Posterior cingulate gyrus (tissue), 11 donors: ENCODE results near the gene ZSWIM9.
"Not testable (repeated sequence)": the region's sequence is repeated elsewhere in the genome, so short reads cannot be mapped to it uniquely, and the experiment has no call there.

Source experiments
- DNase-seq, 10 donors: peaks; one replicate each; pipeline versions ENCODE4 v3.0.0 to v3.0.0-alpha.2; 2020 to 2021; ENCODE audit warnings: mixed read lengths in 3 of 10
- intact Hi-C: fragments of 100-400 bp; cut with DNase I; formaldehyde crosslinking; loops from one replicate; pipeline ENCODE4 v1.15.1; 2023

The ZSWIM9 gene

DNA sequence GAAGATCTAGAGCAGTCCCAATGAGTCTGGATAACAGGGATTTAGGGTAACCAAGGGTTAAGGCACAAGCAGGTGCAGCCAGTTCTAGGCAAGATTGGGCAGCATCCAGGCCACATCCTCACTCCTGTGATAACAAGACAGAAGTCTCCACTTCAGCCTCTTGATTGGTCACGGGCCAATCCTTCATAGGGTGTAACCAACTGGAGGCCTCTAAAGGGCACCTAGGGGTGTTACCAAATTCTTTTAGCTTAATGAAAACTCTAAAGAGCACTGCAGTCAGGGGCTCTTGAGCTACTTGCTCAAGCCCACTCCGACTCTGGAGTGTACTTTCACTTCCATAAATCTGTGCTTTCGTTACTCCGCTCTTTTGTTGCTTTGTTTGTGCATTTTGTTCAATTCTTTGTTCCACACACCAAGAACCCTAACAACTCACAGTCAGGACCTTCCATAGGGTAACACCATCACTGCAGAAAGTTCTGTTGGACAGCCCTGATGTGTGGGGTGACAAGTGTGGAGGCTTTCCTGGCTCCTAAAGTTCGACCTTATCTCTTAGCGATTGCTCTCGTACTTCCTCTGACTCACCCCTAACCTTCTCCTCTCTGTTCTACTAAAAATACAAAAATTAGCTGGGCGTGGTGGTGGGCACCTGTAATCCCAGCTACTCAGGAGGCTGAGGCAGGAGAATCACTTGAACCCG lies 36.1 kb downstream of the ZSWIM9 start:
- intact Hi-C loops = loop anchor here (10.0 kb wide), 1 partner anchor 48 kb away; the partner anchor contains the start of gene CARD8
- no peak for DNase-seq

DNA sequence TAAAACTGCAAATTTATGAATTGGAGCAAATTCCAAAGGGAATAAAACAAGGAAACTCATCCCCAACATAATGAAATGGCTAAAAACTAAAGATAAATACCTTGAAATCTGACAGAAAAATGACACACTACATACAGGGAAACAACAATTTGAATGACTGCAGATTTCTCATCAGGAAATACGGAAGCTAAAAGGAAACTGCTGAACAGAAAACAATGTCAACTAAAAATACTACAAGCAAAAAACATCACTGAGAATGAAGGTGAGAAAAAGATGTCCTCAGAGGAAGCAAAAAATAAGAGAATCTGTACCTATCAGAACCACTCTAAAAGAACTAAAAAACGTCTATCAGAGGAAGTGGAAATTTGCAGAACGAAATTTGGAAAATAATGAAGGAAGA lies 39.5 kb downstream of the ZSWIM9 start:
- intact Hi-C loops = no loop called here
- no peak for DNase-seq

DNA sequence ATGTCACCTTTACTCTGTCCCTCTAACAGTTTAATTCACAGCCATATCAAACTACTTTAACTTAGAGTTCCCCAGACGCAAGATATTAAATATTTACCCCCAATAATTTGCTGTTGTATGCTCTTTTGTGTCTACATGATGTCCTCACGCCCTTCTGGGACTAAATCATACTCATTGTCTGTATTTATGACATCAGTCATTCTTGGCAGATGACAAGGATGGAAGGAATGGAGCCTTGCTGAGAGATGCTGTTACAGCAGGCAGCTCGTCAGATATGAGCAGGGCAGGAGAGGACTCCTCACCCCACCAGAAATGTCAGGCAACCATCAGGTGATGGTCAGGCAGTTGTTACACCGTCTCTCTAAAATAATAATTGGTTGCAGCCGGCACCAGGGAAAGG lies 43.5 kb downstream of the ZSWIM9 start:
- intact Hi-C loops = no loop called here
- no peak for DNase-seq

DNA sequence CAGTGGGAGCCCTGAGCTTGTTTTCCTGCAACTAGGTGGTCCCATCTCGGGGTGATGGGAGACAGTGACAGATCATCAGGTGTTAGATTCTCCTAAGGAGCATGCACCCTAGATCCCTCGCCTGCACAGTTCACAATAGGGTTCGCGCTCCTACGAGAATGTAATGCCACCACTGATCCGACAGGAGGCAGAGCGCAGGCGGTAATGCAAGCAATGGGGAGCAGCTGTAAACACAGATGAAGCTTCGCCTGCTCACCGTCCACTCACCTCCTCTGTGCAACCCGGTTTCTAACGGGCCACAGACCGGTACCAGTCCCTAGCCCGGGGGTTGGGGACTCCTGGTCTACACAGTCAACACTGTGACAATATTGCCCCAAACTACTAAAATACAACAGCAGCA lies 46.5 kb downstream of the ZSWIM9 start:
- intact Hi-C loops = no loop called here
- no peak for DNase-seq

DNA sequence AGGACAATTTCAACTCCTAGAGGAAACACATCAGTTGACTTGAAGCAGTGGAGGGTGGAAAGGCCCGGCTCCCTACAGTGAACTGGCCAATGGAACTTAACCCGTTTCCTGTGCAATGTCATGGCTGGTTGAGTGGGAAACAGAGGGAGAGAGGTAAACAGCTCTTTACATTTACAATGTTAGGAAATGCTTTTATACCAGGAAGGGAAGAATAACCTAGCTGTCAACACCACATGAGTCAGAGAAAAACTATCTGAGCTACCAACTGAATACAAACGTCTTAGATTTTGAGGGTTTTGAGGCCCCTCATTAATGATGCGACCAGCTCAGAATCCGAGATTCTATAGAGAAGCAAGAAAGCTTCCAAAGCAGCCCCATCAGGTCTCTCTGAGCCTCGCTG lies 48.5 kb downstream of the ZSWIM9 start:
- intact Hi-C loops = no loop called here
- DNase-seq = no peak

DNA sequence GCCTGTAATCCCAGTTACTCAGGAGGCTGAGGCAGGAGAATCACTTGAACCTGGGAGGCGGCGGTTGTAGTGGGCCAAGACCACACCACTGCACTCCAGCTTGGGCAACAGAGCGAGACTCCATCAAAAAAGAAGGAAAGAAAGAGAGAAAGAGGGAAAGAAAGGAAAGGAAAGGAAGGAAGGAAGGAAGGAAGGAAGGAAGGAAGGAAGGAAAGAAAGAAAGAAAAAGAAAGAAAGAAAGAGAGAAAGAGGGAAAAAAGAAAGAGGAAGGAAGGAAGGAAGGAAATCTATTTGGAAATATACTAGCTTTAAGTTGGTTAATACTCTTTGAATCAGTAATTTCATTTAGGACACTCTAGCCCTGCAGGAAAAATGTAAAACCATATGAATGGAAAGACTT lies 50.3 kb downstream of the ZSWIM9 start:
- DNase-seq, intact Hi-C loops: not testable (repeated sequence)

DNA sequence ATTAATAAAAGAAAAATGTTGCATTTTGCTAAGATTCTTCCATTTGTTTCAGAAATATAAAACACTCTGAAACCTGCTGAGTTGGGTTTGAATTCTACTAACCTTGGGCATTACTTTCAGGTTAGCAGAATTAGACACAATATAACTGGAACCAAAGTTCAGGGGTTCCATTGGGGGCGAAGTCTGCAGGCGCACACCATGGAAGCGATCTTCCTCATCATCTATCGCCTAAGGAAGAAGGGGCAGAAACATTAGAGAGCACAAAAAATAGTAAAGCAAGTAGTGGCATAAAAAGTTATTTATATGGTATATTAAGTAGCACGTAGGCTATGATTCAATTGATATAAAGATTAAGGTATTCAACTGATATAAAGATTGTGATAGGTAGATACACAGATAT lies 51.1 kb downstream of the ZSWIM9 start:
- intact Hi-C loops = no loop called here
- DNase-seq = no peak

DNA sequence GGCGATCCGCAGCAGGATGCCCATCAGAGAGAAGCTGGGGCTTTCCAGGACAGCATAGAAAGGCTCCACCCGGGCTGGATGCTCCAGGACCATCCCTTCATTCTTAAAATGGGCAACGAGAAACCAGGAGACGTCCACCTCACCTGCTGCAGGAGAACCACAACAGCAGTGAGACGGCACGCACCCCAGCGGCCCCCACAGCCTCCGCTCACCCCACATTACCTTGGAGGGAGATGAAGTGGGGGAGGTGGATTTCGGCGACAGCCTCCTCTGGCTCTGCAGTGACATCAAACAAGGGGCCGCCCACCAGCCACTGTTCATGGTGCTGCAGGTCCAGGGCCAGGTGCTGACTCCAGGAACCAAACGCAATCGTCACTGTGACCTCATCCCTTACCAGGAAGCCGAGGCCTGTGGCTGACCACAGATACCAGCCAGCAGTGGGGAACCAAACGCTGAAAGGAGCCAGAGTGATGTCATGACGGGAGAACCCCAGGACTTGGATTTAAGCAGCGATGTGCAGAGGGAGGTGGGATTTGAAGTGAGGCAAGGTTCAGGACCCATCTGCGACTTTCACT lies 60.2 kb downstream of the ZSWIM9 start:
- intact Hi-C loops = no loop called here
- no peak for DNase-seq

DNA sequence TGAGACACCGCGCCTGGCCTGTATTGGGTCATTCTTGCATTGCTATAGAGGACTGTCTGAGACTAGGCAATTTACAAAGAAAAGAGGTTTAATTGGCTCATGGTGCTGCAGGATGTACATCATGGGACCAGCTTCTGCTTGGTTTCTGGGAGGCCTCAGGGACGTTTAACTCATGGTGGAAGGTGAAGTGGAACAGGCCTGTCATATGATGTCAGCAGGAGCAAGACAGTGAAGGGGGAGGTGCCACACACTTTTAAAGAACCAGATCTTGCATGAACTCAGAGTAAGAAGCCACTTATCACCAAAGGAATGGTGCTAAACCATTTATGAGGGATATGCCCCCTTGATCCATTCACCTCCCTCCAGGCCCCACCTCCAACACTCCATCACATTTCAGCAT lies 66.6 kb downstream of the ZSWIM9 start:
- no peak for DNase-seq
- intact Hi-C loops = no loop called here

DNA sequence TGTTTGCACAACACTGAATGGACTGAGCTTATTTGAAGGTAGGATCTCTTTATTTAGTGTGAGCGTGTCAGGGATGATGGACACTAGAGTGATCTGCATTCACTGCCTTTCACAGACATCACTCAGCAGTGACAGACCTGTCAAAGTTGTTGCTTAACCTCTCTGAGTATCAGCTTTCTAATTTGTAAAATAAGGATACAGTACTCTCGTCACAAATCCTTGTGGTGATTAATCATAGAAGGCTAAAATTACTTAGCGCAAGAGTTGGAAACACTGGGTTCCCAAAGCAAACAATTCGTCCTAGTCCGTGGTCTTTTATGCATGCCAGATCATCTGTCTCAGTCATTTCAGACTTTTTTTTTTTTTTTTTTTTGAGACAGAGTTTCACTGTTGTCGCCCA lies 68.6 kb downstream of the ZSWIM9 start:
- DNase-seq = no peak
- intact Hi-C loops = no loop called here

DNA sequence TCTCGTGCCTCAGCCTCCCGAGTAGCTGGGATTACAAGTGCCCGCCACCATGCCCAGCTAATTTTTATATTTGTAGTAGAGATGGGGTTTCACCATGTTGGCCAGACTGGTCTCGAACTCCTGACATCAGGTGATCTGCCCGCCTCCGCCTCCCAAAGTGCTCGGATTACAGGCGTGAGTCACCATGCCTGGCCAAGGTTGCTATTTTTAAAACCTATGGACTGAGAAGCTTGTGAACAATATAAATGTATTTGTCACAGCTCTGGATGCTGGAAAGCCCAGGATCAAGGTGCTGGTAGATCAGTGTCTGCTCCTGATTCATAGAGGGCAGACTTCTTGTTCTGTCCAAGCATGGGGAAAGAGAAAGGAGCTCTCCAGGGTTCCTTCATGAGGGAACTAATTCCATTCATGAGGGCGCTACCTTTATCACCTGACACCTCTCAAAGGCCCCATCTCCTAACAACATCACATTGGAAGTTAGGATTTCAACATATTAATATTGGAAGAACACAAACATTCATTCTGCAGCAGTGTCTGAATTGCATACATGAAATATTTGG lies 69.2 kb downstream of the ZSWIM9 start:
- intact Hi-C loops = no loop called here
- DNase-seq = no peak

DNA sequence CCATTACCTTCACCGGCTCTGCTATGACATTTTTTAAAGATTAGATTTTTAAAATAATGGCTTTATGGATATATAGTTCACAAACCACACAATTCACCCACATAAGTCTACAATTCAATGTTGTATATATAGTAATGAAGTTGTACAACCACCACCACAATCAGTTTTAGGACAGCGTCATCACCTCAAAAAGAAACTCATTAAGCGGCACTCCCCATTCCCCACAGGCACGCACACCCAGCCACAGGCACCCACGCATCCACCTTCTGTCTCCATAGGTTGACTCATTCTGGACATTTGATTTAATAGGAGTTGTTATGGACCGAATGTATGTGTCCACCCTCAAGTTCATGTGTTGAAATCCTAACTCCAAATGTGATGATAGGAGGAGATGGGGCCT lies 71.3 kb downstream of the ZSWIM9 start:
- intact Hi-C loops, DNase-seq: not testable (repeated sequence)

DNA sequence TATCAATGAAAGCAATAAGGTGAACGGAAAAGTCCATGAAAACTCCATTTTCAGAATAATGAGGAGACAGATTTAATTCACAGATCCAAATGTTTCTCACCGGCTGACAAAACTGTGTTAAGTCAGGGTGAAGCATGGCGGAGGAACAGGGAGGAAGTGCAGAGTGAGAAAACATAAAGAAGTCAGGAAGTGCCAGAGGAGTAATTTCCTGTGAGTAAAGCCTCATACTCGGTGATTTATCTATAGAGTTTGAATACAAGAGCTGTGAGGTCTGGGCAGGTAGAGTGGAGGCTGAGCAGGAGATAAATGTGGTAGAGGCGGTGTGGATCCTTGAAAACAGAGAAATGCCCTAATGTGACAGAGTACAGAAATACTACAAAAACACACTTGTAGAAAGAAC lies 73.8 kb downstream of the ZSWIM9 start:
- no peak for DNase-seq
- intact Hi-C loops = no loop called here

DNA sequence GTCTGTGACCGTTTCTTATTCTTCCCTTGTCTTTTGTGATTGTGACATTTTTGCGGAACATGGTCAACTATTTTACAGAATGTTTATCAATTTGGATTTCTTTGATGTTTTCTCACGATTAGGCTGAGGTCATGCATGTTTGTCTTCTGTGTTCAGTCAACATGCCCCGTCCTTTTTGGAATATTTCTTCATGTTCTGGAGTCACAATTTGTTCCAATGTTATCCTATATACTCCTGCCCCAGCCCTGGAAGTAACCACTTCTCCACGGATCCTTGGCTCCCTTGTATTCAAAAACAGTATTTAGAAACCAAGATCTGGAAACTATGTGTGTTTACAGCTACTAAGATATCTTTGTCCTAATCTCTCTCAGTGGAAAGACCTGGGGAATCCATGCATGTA lies 75.6 kb downstream of the ZSWIM9 start:
- intact Hi-C loops = no loop called here
- DNase-seq = no peak

DNA sequence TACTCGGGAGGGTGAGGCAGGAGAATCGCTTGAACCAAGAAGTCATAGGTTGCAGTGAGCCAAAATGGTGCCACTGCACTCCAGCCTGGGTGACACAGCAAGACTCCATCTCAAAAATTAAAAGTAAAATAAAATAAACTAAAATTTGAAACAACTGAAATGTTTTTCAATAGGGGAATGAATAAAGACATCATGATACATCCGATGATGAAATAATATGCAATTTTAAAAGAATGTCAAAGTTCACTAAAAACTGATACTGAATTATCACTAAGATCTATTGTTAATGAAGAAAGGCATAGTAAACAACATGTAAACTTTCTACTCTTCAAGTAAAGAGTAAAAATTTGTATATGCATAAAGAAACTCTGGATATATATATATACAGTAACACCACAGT lies 76.7 kb downstream of the ZSWIM9 start:
- DNase-seq = no peak

More for the DNA sequence above, 76.7 kb downstream of the ZSWIM9 start:
- intact Hi-C loops = no loop called here
